GM21528 (cell line): ENCODE results near the gene SLC35A2.
A peak's percentile ranks its signal among the peaks of the same experiment; 100 is the strongest.
"Not testable (repeated sequence)": the region's sequence is repeated elsewhere in the genome, so short reads cannot be mapped to it uniquely, and the experiment has no call there.

Source experiments
- ATAC-seq: cut with Tn5 transposase; IDR thresholded peaks from one replicate; pipeline ENCODE4 v1.9.1; 2021; ENCODE audit warnings: mild to moderate bottlenecking, moderate library complexity; ENCODE audit not compliant: unreplicated experiment, low FRiP score

The SLC35A2 gene

DNA sequence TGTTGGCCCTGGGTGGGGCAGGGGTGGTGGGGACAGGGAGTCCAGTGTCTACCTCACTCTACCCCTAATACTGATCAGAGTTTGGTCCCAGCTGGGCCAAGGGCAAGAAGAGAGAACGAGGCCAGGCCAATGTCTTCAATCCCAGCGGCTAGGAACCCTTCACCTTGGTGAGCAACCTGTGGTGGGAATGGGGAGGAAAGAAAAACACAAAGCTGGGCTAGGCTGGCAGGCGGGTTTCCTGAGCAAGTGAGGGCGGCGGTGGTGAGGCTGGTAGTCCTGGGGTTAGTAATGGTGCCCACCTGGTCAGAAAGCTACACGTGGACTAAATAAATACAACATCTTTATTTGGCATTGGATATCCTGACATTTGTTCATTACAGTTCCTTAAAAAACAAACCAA is 8.2 kb downstream of the SLC35A2 start:
- ATAC-seq, result no peak

DNA sequence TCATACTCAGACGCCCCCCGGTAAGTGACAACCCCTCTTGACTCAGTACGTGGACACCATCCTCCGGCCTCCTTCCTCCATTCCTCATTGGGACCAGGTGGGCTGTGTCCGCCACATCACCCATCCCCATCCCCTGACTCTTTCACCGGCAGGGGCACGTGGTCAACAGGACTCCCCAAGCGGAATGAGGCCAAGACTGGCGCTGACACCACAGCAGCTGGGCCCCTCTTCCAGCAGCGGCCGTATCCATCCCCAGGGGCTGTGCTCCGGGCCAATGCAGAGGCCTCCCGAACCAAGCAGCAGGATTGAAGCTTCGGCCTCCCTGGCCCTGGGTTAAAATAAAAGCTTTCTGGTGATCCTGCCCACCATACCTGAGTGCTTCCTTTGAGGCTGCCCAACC is 8.7 kb downstream of the SLC35A2 start:
- no peak for ATAC-seq

DNA sequence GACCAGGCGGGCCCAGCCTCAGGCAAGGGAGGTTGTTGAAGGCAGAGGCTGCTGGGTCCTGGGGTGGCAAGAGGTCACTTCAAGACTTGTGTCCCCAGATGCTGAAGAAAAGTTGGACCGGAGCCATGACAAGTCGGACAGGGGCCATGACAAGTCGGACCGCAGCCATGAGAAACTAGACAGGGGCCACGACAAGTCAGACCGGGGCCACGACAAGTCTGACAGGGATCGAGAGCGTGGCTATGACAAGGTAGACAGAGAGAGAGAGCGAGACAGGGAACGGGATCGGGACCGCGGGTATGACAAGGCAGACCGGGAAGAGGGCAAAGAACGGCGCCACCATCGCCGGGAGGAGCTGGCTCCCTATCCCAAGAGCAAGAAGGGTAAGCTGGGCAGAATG is 9.3 kb downstream of the SLC35A2 start:
- no peak for ATAC-seq

DNA sequence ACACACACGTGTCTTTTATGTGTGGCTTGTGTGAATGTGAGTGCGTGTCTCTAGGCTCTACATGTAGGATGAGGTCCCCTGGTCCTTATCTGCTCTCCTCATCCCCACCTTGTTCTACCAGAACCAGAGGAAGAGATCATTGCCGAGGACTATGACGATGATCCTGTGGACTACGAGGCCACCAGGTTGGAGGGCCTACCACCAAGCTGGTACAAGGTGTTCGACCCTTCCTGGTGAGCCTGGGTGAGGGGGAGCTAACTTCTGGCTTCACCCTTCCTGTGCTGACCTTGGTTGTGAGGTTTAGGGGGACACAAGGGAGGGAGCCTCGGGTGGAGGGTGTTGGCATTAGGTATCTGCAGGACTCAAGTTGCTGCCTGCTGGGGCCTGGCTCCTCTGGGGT is 10.4 kb downstream of the SLC35A2 start:
- ATAC-seq, result no peak

DNA sequence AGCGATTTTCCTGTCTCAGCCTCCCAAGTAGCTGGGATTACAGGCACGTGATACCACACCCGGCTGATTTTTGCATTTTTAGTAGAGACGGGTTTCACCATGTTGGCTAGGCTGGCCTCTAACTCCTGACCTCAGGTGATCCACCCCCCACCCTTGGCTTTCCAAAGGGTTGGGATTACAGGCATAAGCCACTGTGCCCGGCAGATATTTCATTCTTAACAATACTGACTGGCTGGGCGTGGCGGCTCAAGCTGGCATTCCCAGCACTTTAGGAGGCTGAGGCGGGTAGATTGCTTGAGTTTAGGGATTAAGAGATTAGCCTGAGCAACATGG is 12.4 kb downstream of the SLC35A2 start:
- no peak for ATAC-seq

DNA sequence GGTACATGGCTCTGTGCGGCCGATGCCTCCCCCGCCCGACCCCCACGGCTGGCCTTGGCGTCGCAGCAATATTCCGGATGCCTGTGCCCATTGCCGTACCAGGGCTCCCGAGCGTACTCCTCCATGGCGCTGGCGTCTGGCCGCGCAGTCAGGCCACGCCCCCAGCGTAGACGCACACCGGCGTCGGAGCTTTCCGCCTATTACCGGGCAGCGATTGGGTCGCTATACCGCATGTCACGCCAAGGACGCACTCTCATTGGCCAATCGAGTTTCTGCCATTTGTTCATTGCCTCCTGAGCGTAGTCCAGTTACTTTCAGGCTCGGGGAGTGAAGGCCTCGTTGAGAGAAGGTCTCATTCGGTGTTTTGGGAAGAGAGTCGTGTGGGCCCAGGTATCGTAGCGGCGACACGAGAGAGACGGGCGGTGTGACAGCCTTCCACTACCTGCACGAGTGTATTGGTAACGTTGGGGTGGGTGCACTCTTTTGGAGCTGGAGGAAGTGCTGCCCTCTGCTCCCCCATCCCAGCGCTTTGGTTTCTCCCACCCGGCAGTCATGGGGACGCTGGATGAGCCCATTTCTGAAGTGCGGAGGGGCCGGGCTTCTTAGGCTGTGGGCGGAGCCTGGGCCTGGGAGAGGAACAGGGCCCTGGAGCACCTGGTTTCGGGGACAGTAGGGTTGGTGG is 13.7 kb downstream of the SLC35A2 start, which contains the start of the genes PQBP1 and TIMM17B:
PQBP1 (plus strand) TSS at position 306 of the 682 bp plus-strand sequence. CDS start 580 bp downstream, outside the sequence.
TIMM17B (minus strand) TSS at position 144 of the 682 bp plus-strand sequence; CDS start at position 125, 19 bp downstream.
- peak; percentile 91 for ATAC-seq

DNA sequence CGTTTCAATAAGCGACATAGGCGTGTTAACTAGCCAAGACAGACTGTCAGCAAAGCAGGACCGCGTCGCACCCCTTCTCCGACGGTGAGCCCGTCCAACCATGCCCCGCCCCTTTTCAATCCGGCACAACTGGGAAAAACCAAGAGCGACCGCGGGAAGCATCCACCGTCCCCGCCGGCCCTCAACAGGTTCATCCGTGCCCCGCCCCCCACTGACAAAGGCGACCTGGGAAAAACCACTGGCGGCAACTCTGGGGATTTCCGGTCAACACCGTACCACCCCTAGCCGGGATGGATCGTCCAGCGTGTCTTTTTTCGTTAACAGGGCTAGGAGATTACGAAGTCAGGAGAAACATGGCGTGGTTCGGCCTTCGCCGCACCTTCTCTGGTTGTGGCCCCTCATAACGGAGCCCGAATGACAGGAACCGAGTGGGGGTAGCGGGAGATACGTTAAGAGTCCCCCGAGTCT is 14.3 kb downstream of the SLC35A2 start:
- peak; percentile 11 for ATAC-seq

DNA sequence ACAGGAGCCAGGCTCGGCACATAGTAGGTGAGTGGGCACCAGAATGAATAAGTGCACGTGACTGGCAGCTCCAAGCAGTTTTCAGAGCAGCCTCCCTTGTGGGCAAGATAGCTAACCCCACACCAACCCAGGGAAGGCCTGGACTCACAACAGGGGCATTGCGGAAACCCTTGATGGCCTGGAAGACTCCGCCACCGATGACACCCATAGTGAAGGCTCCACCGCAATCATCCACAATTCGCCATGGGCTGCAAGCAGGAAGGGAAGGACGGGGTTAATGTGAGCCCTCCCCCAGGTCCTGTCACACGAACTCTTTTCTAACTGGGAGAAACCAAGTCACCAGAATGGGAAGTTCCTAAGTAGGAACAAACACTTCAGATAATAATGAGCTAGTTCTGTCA is 14.8 kb downstream of the SLC35A2 start:
- ATAC-seq, result no peak

DNA sequence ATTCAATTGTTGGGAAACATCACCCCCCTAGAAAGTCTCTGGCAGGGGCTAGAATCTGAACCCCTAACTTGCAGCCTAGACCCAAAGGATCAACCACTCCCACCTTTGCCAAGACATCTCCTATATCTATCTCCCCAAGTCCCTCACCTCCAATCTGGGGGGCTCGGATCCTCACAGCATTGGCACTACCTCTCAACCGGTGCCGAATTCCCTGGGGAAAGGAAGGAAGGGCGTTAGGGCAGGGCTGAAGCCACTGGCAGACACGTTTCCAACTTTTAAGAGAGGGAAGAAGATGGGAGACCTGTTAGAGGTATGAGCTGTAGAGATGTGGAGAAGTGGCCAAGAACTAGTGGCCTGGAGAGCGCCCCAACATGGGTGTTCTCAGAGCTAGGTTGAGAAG is 16.6 kb downstream of the SLC35A2 start:
- ATAC-seq, result no peak

DNA sequence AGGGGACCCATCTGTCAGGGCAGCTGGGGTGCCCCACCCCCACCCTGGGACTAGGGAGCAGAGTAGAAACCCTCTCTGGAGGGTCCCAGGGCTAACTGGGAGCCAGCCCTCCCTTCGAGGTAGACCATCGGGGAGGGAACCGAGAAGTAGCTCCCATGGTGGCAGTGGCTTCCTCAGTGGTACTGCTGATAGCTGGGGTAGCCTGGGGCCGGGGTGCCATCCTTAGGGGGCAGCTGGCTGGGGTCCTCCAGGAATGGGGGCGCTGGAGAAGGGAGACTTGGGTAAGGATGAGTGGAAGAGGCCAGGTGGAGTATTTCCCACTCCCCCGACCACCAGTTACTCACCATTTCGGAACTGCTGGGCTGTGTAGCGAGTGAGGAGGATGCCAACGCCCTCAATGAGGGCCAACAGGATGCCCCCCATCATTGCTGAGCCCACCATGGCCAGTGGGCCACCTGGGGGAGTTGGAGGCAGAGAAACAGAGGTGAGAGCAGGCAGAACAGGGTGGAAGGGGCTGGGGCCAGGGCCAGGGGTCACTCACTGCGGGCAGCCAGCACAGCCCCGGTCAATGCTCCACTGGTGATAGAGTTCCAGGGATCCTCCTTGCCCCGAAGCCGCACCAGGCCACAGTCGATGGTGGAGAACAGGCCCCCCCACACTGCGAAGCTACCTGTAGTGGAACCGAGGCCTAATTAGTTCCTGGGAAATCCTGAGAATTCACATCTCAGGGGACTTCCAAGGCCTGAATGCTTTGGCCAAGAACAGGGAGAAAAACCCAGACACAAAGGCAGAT is 17.7 kb downstream of the SLC35A2 start:
- ATAC-seq, result no peak

DNA sequence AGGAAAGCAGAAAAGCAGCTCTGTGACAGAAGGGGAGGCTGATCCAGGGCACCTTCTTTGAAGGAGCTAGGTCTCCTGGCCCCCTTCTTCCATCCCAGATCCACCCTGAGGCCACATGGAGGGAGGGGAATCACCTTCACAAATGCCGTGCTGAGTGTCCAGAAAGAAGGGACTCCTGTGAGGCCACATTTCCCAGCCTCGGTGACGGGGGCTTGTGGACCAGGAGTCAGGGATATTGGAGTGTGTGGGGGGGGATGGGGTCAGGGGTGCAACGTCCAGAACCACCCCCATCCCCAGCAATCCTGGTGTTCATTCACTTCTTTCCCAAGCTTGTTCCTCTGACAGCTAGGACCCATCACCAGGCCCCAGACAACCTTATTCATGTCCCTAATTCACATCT is 18.6 kb downstream of the SLC35A2 start:
- no peak for ATAC-seq

DNA sequence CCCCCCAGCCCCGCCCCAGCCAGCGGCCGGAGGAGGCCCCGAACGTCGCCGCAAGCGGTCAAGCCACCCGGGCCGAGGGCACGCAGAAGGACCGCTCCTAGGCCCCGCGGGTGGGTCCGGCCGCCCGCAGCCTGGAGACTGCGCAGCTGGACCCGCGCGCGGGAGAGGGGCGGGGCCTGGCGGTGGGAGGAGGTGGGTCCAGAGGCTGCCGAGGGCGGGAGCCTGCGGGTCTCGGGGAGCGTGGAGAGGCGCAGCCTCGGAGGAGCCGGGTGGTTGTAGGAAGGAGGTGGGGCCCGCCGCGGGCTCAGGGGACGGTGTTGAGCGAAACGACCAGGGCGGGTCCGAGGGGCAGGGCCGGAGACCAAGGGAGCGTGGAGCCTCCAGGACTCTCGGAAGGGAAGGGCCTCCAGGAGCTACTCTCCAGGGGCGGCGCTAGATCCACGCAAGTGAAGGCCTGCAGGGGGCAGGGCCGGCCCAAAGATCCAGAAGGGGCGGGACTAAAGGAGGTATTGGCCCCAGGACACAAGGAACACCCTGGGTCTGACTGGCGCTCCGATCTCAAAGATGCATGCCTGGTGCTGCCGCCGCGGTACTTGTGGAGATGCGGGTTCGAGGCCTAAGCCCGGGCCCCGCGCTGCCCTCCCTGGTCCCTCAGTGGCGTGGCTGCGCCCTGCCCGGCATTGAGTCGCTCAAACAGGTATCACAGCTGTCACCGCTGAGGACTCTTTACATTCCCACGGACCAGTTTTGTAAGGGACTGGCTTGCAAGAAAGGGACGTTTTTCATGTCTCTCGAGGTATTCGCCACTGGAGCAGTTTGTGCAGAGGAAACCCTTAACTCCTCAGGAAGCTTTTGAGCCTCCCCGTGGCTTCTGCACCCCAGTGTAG is 19.8 kb downstream of the SLC35A2 start:
- ATAC-seq, result peak; percentile 83

DNA sequence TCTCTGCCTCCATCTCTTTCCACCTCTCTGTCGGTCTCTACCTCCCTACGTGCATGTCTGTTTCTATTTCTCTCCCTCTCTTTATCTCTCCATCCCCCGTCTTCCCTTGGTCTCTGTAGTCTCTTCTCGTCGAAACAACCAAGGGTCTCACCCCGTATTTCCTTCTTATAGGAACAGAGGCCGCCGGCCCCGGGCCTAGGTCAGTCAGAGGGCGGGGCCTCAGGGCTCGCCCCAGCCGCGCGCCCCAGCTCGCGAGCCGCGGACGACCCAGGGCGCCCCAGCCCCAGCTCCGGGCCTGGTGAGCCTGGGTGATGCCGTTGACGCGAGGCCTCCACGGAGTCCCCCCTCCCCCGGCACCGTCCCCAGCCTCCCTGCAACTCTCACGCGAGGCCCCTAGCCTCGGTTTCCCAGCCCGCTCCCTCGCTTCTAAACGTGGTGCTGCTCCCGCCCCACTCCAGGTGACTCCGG is 20.5 kb downstream of the SLC35A2 start:
- peak; percentile 53 for ATAC-seq

DNA sequence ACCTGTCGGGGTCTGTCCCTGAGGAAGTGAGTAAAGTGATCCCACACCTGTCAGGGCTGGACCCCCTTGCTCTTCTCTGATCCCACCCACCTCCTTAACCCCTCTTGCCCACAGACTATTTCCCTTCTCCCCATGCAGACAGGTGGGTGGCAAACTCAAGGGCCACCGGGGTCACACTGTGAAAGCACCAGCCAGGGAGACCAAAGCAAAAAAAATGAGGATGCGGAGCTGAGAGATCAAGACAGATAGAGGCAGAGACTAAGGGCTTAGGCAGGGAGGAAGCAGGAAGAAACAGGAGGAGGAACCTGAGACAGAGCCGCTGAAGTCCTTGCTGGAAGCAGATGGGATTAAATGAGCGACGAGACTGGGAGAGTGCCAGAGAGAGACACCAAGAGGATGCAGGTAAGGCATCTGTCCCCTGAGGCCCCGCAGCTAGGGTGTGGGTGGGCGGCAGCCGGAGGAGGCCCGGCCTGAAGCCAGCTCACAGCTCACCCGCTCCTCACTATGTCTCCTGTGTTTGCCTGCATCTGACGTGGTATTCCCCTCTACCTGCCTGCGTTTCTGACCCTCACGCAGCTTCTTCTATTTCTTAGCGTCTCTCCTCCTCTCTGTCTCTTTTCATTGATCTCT is 21.0 kb downstream of the SLC35A2 start:
- ATAC-seq, result no peak

DNA sequence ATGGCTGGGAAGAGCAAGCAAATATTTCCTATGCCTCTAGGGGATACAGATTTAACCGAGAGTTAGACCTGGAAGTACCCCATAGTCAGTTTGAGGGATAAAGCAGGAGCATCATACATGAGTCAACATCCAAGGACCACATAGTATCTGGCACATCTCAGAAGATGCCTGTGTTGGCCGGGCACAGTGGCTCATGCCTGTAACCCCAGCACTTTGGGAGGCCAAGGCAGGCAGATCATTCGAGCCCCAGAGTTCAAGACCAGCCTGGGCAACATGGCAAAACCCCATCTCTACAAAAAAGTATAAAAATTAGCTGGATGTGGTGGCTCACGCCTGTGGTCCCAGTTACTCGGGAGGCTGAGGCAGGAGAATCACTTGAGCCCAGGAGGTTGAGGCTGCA is 24.9 kb downstream of the SLC35A2 start:
- not testable (repeated sequence) for ATAC-seq

DNA sequence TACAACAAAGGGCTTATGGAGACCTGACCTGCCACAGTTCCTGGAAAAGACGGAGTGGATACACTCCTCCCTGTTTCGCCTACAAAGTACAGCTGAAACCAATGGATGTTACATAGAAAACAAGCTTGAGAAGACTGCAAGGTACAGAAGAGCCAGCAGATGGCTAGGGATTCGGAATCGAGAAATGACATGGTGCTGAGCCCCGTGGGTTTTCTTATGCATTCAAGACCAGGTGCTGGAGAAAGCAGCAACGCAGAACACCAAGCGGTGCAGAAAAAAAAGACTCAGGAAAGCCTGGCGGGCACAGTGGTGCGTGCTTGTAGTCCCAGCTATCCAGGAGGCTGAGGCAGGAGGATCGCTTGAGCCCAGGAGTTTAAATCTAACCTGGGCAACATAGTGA is 27.7 kb downstream of the SLC35A2 start:
- no peak for ATAC-seq

DNA sequence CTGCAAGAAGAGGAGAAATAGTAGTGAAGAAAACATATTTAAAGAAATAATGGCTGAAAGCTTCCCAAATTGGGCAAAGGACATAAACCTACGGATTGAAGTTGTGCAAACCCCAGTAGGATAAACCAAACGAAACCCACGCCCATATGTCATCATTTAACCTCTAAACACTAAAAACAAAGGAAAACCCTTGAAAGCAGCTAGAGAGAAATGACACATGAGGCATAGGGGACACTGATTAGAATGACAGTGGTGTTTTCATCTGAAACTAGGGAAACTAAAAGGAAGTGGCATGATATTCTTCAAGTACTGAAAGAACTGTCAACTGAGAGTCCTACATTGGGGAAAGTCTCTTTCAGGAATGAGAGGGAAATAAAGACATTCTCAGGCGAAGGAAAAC is 34.5 kb downstream of the SLC35A2 start:
- ATAC-seq, result not testable (repeated sequence)

DNA sequence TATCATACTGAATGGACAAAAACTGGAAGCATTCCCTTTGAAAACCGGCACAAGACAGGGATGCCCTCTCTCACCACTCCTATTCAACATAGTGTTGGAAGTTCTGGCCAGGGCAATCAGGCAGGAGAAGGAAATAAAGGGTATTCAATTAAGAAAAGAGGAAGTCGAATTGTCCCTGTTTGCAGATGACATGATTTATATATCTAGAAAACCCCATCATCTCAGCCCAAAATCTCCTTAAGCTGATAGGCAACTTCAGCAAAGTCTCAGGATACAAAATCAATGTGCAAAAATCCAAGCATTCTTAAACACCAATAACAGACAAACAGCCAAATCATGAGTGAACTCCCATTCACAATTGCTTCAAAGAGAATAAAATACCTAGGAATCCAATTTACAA is 39.4 kb downstream of the SLC35A2 start:
- not testable (repeated sequence) for ATAC-seq

DNA sequence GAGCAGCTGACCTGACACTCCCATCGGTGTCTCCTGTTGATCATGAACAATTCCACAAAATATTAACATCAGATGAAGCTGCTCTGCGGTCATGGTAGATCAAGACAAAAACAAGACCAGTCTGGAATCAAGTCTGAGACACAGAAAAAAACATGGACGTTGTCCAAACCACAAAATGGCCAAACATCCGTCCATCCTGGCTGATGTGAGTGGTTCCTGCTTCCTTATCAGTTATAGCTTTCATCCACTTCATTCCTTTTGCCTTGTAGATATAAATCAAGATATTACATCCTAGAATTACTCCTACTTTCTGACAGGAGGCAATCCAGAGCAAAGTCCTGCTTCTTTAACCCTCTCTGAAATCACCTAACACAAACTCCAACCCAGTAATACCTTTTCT is 47.2 kb downstream of the SLC35A2 start:
- no peak for ATAC-seq

DNA sequence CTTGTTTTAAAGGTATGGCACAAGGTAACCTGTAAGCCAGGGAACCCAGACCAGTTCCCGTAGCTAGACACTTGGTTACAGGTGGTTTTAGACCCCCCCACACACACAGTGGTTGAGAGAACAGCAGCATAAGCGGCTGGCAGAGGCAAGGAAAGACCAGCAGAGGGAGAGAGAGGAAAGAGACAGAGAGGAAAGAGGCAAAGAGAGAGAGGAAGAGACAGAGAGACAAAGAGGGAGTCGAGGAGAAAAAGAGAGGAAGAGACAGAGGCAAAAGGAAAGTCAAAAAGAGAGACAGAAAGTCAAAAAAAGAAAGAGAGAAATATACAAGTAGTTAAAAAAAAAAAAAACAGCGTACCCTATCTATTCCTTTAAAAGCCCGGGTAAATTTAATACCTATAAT is 56.5 kb downstream of the SLC35A2 start:
- no peak for ATAC-seq
